GM12878 (cell line): Measurements from ENCODE around the gene PCCA. TPM values are rescaled to one million over a fixed set of nuclear protein-coding genes. Genes with fewer than 3 reads are reported as not detected.

Source experiments
- BACH1 ChIP-seq: fragments of 450-650 bp; IDR thresholded peaks from 2 replicates; pipeline ENCODE4 v1.6.1; 2017; ENCODE audit warnings: mild to moderate bottlenecking, borderline replicate concordance
- EED ChIP-seq: sonication (generic); IDR thresholded peaks from 2 replicates; pipeline ENCODE4 v1.6.1; 2016; ENCODE audit warnings: antibody characterized with exemption, low read depth
- HDAC2 ChIP-seq: fragments of 200-600 bp; sonication (generic); IDR thresholded peaks from 2 replicates; pipeline ENCODE4 v1.6.1; 2017
- HDAC6 ChIP-seq: fragments of 200-600 bp; sonication (generic); IDR thresholded peaks from one replicate; pipeline ENCODE4 v1.8.0; 2017; ENCODE audit warnings: antibody characterized with exemption; ENCODE audit not compliant: unreplicated experiment
- IRF4 ChIP-seq: IDR thresholded peaks from 2 replicates; pipeline ENCODE4 v1.6.1; 2011; ENCODE audit warnings: low read depth, low read length
- KAT2A ChIP-seq: conservative IDR thresholded peaks from 2 replicates; pipeline ENCODE4 v1.6.1; 2011; ENCODE audit warnings: low read depth, low read length; ENCODE audit not compliant: control insufficient read depth
- KDM1A ChIP-seq: fragments of 200-600 bp; sonication (generic); IDR thresholded peaks from 2 replicates; pipeline ENCODE4 v1.6.1; 2016; ENCODE audit warnings: borderline replicate concordance
- LARP7 ChIP-seq: fragments of 450-650 bp; IDR thresholded peaks from 2 replicates; pipeline ENCODE4 v1.6.1; 2017; ENCODE audit warnings: mild to moderate bottlenecking
- MTA3 ChIP-seq: IDR thresholded peaks from 2 replicates; pipeline ENCODE4 v1.6.1; 2012; ENCODE audit warnings: low read length, inconsistent platforms, borderline replicate concordance
- MYB ChIP-seq: fragments of 150-350 bp; IDR thresholded peaks from 2 replicates; pipeline ENCODE4 v1.6.1; 2014; ENCODE audit warnings: mild to moderate bottlenecking, low read depth, low read length, borderline replicate concordance
- NR2C1 ChIP-seq: fragments of 450-650 bp; IDR thresholded peaks from 2 replicates; pipeline ENCODE4 v1.6.1; 2017; ENCODE audit warnings: antibody characterized with exemption, mild to moderate bottlenecking, moderate library complexity
- NR2F1 ChIP-seq: fragments of 450-650 bp; conservative IDR thresholded peaks from 2 replicates; pipeline ENCODE4 v1.6.1; 2017; ENCODE audit warnings: mild to moderate bottlenecking
- POLR2AphosphoS5 ChIP-seq: IDR thresholded peaks from 2 replicates; pipeline ENCODE4 v1.6.1; 2011; ENCODE audit warnings: mild to moderate bottlenecking, low read length, inconsistent platforms
- POU2F2 ChIP-seq: IDR thresholded peaks from 3 replicates; pipeline ENCODE4 v1.6.1; 2011; ENCODE audit warnings: low read depth, mild to moderate bottlenecking, low read length, borderline replicate concordance
- ZNF622 ChIP-seq: fragments of 450-650 bp; IDR thresholded peaks from 2 replicates; pipeline ENCODE4 v1.6.1; 2017; ENCODE audit warnings: mild to moderate bottlenecking, inconsistent platforms
- polyA plus RNA-seq, 11 experiments: library from polyadenylated mRNA; depleted of rRNA in 4 of 11; unstranded in 6 of 11; stranded (reverse) in 5 of 11; fragments of >200 nt; fragmentation: Nextera tagmentation in 4 of 11; fragmentation: Illumina TruSeq in 1 of 11; extraction: Ambion mirVana in 4 of 11; extraction: Trizol in 1 of 11; gene quantifications; 1 replicate in 1 of 11; 2 replicates in 10 of 11; pipeline versions ENCODE4 v1.2.1 to v1.2.3, GENCODE V29; 2011 to 2016; ENCODE audit warnings: inconsistent platforms in 2 of 11, missing spikeins in 2 of 11, low read depth in 1 of 11
- total RNA-seq, 4 experiments: library from RNA; depleted of rRNA in 3 of 4; stranded (reverse); fragments of >200 nt in 3 of 4; fragmentation: Illumina TruSeq in 1 of 4; extraction: Trizol in 1 of 4; gene quantifications; 2 replicates each; pipeline versions ENCODE4 v1.2.1 to v1.2.3, GENCODE V29; 2013 to 2021
- TF ChIP-seq, protein P1 (sequence below): fragments of 450-650 bp; IDR thresholded peaks from 2 replicates; pipeline ENCODE4 v1.6.1; 2016; ENCODE audit warnings: mild to moderate bottlenecking
- TF ChIP-seq, protein P2 (sequence below): fragments of 450-650 bp; IDR thresholded peaks from 2 replicates; pipeline ENCODE4 v1.6.1; 2017; ENCODE audit warnings: mild to moderate bottlenecking, moderate library complexity
- TF ChIP-seq, protein P3 (sequence below): fragments of 150-350 bp; IDR thresholded peaks from 2 replicates; pipeline ENCODE4 v1.6.1; 2014; ENCODE audit warnings: mild to moderate bottlenecking, low read depth, low read length
- TF ChIP-seq, protein P4 (sequence below): fragments of 450-650 bp; IDR thresholded peaks from 2 replicates; pipeline ENCODE4 v1.6.1; 2018; ENCODE audit warnings: mild to moderate bottlenecking, low read depth, moderate library complexity; ENCODE audit not compliant: partially characterized antibody
- TF ChIP-seq, protein P5 (sequence below): IDR thresholded peaks from 2 replicates; pipeline ENCODE4 v1.6.1; 2011; ENCODE audit warnings: borderline replicate concordance, low read depth, mild to moderate bottlenecking, moderate library complexity, mixed read lengths, low read length; ENCODE audit not compliant: insufficient read depth; ENCODE audit errors: extremely low read length

PCCA gene
- total and polyA plus RNA-seq, 10 of the 15 experiments (the other 5 are each of a cell fraction or from before 2014, with no cell fraction given), result 5.9 to 18.2 (median 12.4) TPM

DNA sequence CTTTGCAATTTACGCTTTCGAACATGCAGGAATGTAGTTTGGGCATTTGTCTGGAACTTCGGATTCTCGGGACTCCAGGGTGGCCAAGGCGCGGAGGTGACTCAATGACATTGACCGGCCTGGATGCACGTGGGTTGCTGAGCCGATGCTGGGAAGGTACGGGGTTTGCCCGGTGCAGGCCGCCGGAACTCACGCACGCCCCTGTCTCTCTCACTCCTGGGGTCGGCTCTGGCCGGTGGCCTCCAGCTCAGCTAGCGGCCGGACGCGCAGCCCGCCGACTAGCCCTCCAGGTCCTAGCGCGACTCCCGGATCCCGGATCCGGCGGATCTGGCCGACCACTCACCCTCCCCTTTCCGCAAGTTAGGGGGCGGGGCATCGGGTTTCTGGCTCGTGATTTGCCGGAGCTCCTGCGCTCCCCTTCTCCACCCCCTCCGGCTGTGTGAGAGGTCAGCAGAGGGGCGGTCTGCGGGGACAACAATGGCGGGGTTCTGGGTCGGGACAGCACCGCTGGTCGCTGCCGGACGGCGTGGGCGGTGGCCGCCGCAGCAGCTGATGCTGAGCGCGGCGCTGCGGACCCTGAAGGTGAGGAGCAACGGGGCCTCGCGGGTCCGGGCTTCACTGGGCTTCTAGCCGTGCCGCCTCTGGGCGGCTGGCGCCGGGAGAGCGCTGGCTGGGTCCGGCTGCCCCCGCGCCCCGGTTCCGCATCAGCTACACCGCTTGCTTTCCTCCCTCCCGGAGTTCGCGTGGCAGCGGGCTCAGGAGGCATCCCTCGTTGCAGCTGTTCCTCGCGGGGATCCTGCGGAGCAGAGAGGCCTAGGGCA is at the start of gene PCCA (continued):
- TF ChIP-seq, protein P1, sequence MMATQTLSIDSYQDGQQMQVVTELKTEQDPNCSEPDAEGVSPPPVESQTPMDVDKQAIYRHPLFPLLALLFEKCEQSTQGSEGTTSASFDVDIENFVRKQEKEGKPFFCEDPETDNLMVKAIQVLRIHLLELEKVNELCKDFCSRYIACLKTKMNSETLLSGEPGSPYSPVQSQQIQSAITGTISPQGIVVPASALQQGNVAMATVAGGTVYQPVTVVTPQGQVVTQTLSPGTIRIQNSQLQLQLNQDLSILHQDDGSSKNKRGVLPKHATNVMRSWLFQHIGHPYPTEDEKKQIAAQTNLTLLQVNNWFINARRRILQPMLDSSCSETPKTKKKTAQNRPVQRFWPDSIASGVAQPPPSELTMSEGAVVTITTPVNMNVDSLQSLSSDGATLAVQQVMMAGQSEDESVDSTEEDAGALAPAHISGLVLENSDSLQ, result no peak
- TF ChIP-seq MTA3, result no peak
- peak; percentile 21; the same call in 1 of the 2 replicates for TF ChIP-seq LARP7
- TF ChIP-seq, protein P2, sequence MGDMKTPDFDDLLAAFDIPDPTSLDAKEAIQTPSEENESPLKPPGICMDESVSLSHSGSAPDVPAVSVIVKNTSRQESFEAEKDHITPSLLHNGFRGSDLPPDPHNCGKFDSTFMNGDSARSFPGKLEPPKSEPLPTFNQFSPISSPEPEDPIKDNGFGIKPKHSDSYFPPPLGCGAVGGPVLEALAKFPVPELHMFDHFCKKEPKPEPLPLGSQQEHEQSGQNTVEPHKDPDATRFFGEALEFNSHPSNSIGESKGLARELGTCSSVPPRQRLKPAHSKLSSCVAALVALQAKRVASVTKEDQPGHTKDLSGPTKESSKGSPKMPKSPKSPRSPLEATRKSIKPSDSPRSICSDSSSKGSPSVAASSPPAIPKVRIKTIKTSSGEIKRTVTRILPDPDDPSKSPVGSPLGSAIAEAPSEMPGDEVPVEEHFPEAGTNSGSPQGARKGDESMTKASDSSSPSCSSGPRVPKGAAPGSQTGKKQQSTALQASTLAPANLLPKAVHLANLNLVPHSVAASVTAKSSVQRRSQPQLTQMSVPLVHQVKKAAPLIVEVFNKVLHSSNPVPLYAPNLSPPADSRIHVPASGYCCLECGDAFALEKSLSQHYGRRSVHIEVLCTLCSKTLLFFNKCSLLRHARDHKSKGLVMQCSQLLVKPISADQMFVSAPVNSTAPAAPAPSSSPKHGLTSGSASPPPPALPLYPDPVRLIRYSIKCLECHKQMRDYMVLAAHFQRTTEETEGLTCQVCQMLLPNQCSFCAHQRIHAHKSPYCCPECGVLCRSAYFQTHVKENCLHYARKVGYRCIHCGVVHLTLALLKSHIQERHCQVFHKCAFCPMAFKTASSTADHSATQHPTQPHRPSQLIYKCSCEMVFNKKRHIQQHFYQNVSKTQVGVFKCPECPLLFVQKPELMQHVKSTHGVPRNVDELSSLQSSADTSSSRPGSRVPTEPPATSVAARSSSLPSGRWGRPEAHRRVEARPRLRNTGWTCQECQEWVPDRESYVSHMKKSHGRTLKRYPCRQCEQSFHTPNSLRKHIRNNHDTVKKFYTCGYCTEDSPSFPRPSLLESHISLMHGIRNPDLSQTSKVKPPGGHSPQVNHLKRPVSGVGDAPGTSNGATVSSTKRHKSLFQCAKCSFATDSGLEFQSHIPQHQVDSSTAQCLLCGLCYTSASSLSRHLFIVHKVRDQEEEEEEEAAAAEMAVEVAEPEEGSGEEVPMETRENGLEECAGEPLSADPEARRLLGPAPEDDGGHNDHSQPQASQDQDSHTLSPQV, result no peak
- no peak for TF ChIP-seq HDAC2
- no peak; the same call in 1 of the 2 replicates for TF ChIP-seq POLR2AphosphoS5
- no peak for TF ChIP-seq KDM1A
- TF ChIP-seq, protein P3, sequence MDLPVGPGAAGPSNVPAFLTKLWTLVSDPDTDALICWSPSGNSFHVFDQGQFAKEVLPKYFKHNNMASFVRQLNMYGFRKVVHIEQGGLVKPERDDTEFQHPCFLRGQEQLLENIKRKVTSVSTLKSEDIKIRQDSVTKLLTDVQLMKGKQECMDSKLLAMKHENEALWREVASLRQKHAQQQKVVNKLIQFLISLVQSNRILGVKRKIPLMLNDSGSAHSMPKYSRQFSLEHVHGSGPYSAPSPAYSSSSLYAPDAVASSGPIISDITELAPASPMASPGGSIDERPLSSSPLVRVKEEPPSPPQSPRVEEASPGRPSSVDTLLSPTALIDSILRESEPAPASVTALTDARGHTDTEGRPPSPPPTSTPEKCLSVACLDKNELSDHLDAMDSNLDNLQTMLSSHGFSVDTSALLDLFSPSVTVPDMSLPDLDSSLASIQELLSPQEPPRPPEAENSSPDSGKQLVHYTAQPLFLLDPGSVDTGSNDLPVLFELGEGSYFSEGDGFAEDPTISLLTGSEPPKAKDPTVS, result no peak
- no peak for TF ChIP-seq MYB
- TF ChIP-seq, protein P4, sequence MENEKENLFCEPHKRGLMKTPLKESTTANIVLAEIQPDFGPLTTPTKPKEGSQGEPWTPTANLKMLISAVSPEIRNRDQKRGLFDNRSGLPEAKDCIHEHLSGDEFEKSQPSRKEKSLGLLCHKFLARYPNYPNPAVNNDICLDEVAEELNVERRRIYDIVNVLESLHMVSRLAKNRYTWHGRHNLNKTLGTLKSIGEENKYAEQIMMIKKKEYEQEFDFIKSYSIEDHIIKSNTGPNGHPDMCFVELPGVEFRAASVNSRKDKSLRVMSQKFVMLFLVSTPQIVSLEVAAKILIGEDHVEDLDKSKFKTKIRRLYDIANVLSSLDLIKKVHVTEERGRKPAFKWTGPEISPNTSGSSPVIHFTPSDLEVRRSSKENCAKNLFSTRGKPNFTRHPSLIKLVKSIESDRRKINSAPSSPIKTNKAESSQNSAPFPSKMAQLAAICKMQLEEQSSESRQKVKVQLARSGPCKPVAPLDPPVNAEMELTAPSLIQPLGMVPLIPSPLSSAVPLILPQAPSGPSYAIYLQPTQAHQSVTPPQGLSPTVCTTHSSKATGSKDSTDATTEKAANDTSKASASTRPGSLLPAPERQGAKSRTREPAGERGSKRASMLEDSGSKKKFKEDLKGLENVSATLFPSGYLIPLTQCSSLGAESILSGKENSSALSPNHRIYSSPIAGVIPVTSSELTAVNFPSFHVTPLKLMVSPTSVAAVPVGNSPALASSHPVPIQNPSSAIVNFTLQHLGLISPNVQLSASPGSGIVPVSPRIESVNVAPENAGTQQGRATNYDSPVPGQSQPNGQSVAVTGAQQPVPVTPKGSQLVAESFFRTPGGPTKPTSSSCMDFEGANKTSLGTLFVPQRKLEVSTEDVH, result no peak
- TF ChIP-seq IRF4, result peak; percentile 75; the same call in 1 of the 2 replicates
- peak; percentile 95 for TF ChIP-seq NR2F1
- no peak for TF ChIP-seq ZNF622
- TF ChIP-seq POU2F2, result no peak
- peak; percentile 80 for TF ChIP-seq NR2C1
- TF ChIP-seq HDAC6, result no peak
- no peak for TF ChIP-seq KAT2A
- TF ChIP-seq, protein P5, sequence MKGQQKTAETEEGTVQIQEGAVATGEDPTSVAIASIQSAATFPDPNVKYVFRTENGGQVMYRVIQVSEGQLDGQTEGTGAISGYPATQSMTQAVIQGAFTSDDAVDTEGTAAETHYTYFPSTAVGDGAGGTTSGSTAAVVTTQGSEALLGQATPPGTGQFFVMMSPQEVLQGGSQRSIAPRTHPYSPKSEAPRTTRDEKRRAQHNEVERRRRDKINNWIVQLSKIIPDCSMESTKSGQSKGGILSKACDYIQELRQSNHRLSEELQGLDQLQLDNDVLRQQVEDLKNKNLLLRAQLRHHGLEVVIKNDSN, result no peak
- TF ChIP-seq EED, result 0 out of 2 replicates have a peak, but pooled peaks have one; percentile 25
- TF ChIP-seq BACH1, result no peak; the same call in 1 of the 2 replicates
